HUES48 (cell line): ENCODE measurements around the gene GSTK1.

Source experiments
- H3K27ac ChIP-seq: one replicate; pipeline ENCODE4 v1.7.0; 2013; ENCODE audit warnings: low read depth, low read length, inconsistent platforms
- H3K27me3 ChIP-seq: 2 replicates; pipeline ENCODE4 v1.6.1; 2013; ENCODE audit warnings: mild to moderate bottlenecking, low read length; ENCODE audit not compliant: control insufficient read depth, insufficient read depth
- H3K36me3 ChIP-seq: 2 replicates; pipeline ENCODE4 v1.6.1; 2013; ENCODE audit warnings: low read length; ENCODE audit not compliant: control insufficient read depth, insufficient read depth
- H3K4me1 ChIP-seq: 2 replicates; pipeline ENCODE4 v1.6.1; 2013; ENCODE audit warnings: mild to moderate bottlenecking, low read length; ENCODE audit not compliant: control insufficient read depth, insufficient read depth
- H3K4me3 ChIP-seq: 2 replicates; pipeline ENCODE4 v1.5.1; 2013; ENCODE audit warnings: mild to moderate bottlenecking, low read depth, low read length
- H3K9ac ChIP-seq: 2 replicates; pipeline ENCODE4 v1.6.1; 2013; ENCODE audit warnings: mild to moderate bottlenecking, low read depth, low read length, moderate library complexity
- H3K9me3 ChIP-seq: 2 replicates; pipeline ENCODE4 v1.6.1; 2013; ENCODE audit warnings: low read length; ENCODE audit not compliant: control insufficient read depth, insufficient read depth

Gene GSTK1

GRCh38 chr7:143299840-143300239, 36.6 kb downstream of the GSTK1 start:
- no peak overlapping the region for H3K4me3 ChIP-seq
- H3K27me3 ChIP-seq, result no peaks in the 10 kb centered on the region
- H3K27ac ChIP-seq, result no peak overlapping the region
- no peaks in the 10 kb centered on the region for H3K9me3 ChIP-seq
- H3K36me3 ChIP-seq, result peaks cover 97% of the 10 kb centered on the region
- no peak overlapping the region for H3K9ac ChIP-seq
- H3K4me1 ChIP-seq, result no peaks in the 10 kb centered on the region

GRCh38 chr7:143300959-143301935, 38.0 kb downstream of the GSTK1 start:
- Histone ChIP-seq H3K27me3 (no peaks in the 10 kb centered on the region), H3K9me3 (no peaks in the 10 kb centered on the region), H3K4me3 (no peak overlapping the region), H3K4me1 (no peaks in the 10 kb centered on the region), H3K27ac (no peak overlapping the region), H3K36me3 (peaks cover 95% of the 10 kb centered on the region), H3K9ac (no peak overlapping the region)

- H3K27ac ChIP-seq, result no peak overlapping the region
Measured at GRCh38 chr7:143303733-143304132, 40.5 kb downstream of the GSTK1 start.

GRCh38 chr7:143304938-143305337, 41.7 kb downstream of the GSTK1 start:
- Histone ChIP-seq H3K27ac (no peak overlapping the region), H3K9me3 (no peaks in the 10 kb centered on the region), H3K9ac (no peak overlapping the region), H3K4me1 (no peaks in the 10 kb centered on the region), H3K36me3 (peaks cover 78% of the 10 kb centered on the region), H3K4me3 (no peak overlapping the region), H3K27me3 (no peaks in the 10 kb centered on the region)

More at GRCh38 chr7:143303733-143304132, 40.5 kb downstream of the GSTK1 start:
- Histone ChIP-seq H3K9me3 (no peaks in the 10 kb centered on the region), H3K36me3 (peaks cover 90% of the 10 kb centered on the region), H3K4me1 (no peaks in the 10 kb centered on the region), H3K9ac (no peak overlapping the region), H3K27me3 (no peaks in the 10 kb centered on the region), H3K4me3 (no peak overlapping the region)

GRCh38 chr7:143305423-143306070, 42.3 kb downstream of the GSTK1 start:
- H3K36me3 ChIP-seq, result peaks cover 72% of the 10 kb centered on the region
- no peaks in the 10 kb centered on the region for H3K9me3 ChIP-seq

GRCh38 chr7:143308632-143309031, 45.4 kb downstream of the GSTK1 start:
- no peak overlapping the region for H3K27ac ChIP-seq
- H3K4me3 ChIP-seq, result no peak overlapping the region
- peaks cover 41% of the 10 kb centered on the region for H3K36me3 ChIP-seq
- H3K9me3 ChIP-seq, result no peaks in the 10 kb centered on the region
- no peak overlapping the region for H3K9ac ChIP-seq
- no peaks in the 10 kb centered on the region for H3K27me3 ChIP-seq
- H3K4me1 ChIP-seq, result no peaks in the 10 kb centered on the region

More at GRCh38 chr7:143305423-143306070, 42.3 kb downstream of the GSTK1 start:
- H3K27ac ChIP-seq, result no peak overlapping the region
- no peak overlapping the region for H3K4me3 ChIP-seq
- no peaks in the 10 kb centered on the region for H3K4me1 ChIP-seq
- no peak overlapping the region for H3K9ac ChIP-seq
- no peaks in the 10 kb centered on the region for H3K27me3 ChIP-seq

GRCh38 chr7:143314127-143314526, 50.9 kb downstream of the GSTK1 start:
- Histone ChIP-seq H3K4me3 (no peak overlapping the region), H3K4me1 (no peaks in the 10 kb centered on the region), H3K27ac (no peak overlapping the region), H3K9me3 (no peaks in the 10 kb centered on the region), H3K36me3 (no peaks in the 10 kb centered on the region), H3K9ac (no peak overlapping the region), H3K27me3 (no peaks in the 10 kb centered on the region)

GRCh38 chr7:143315776-143316175, 52.5 kb downstream of the GSTK1 start, which contains the start of gene CLCN1:
CLCN1 (plus strand) TSS chr7:143316111; CDS start chr7:143316213, 102 bp downstream.
- Histone ChIP-seq H3K9ac (no peak within 1 kb of the TSS), H3K4me3 (no peak within 1 kb of the TSS), H3K36me3 (no peaks in the 10 kb centered on the region), H3K4me1 (no peaks in the 10 kb centered on the region), H3K27ac (no peak within 1 kb of the TSS), H3K27me3 (no peaks in the 10 kb centered on the region), H3K9me3 (no peaks in the 10 kb centered on the region)

- Histone ChIP-seq H3K9me3 (no peaks in the 10 kb centered on the region), H3K27me3 (no peaks in the 10 kb centered on the region), H3K36me3 (no peaks in the 10 kb centered on the region), H3K9ac (no peak overlapping the region), H3K4me1 (no peaks in the 10 kb centered on the region), H3K4me3 (no peak overlapping the region), H3K27ac (no peak overlapping the region)
Measured at GRCh38 chr7:143316492-143316891, 53.3 kb downstream of the GSTK1 start.

GRCh38 chr7:143318661-143319060, 55.4 kb downstream of the GSTK1 start:
- Histone ChIP-seq H3K4me3 (no peak overlapping the region), H3K9ac (no peak overlapping the region), H3K9me3 (no peaks in the 10 kb centered on the region), H3K27me3 (no peaks in the 10 kb centered on the region), H3K36me3 (no peaks in the 10 kb centered on the region), H3K4me1 (no peaks in the 10 kb centered on the region), H3K27ac (no peak overlapping the region)
